Heart left ventricle (tissue), 13 donors: Measurements from ENCODE around the gene POTEH.
"Not testable (repeated sequence)": the region's sequence is repeated elsewhere in the genome, so short reads cannot be mapped to it uniquely, and the experiment has no call there.

Experiments
- POLR2A ChIP-seq, 2 donors: fragments of 450-650 bp; IDR thresholded peaks; one replicate each; pipeline ENCODE4 v1.6.1; 2017; ENCODE audit warnings: antibody characterized with exemption in 2 of 2, mild to moderate bottlenecking in 2 of 2, moderate library complexity in 2 of 2
- TF ChIP-seq, protein P1 (sequence below), 12 donors: fragments of 200-600 bp; sonication (generic) in 4 of 12; IDR thresholded peaks; one replicate each; pipeline versions ENCODE4 v1.5.0 to v1.8.0; 2018 to 2022; ENCODE audit warnings: antibody characterized with exemption in 12 of 12, mild to moderate bottlenecking in 5 of 12
- donor health status: ischemic (EF 13 %, LVEDD 7.1; RV severe dilation, severe dysfunction).
- donor health status: DM: no; HTN: yes; CAD: no.
- donor health status: DM: no; HTN: no; CAD: no.
- donor health status: ischemic (EF 25% LVEDD 6.9; RV normal size, moderate dysfunction).
- donor health status: ischemic (EF 25% LVEDD 5.7; RV mildly dilated, moderate dysfunction).
- donor health status: ischemic (EF 35%, LVEDD 5.7; RV mildly dilated, moderate dysfunction).
- donor health status: nonischemic (EF 11% LVEDD 7.7; RV severe dilation, severe dysfunction).
- donor health status: DM: yes; HTN: yes; CAD: no.
- donor health status: PGD.
- donor health status: ischemic (EF 29% LVEDD 5.4; RV normal size, mild dysfunction).
- donor health status: nonischemic (EF 23%, LVEDD 6.1; RV moderate dilation, normal function).

DNA sequence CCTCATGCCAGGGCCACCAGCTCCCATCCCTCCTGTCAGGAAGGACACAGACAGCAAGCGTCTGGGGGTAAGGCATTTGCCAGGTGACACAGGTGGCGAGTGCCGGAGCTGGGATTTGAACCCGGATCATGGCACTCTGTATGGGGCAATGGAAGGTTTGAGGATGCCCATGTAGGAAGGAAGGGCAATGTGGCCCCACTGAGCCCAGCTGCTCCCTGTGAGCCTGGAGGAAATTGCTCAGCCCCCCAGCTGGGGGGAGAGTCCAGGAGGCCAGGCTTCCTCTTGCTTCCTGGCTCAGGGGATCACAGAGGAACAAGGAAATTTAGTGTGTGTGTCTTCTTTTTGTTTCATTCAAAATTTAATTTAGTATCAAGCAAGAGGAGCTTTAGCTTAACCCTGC lies 2.1 kb upstream of the POTEH start:
- TF ChIP-seq, protein P1, sequence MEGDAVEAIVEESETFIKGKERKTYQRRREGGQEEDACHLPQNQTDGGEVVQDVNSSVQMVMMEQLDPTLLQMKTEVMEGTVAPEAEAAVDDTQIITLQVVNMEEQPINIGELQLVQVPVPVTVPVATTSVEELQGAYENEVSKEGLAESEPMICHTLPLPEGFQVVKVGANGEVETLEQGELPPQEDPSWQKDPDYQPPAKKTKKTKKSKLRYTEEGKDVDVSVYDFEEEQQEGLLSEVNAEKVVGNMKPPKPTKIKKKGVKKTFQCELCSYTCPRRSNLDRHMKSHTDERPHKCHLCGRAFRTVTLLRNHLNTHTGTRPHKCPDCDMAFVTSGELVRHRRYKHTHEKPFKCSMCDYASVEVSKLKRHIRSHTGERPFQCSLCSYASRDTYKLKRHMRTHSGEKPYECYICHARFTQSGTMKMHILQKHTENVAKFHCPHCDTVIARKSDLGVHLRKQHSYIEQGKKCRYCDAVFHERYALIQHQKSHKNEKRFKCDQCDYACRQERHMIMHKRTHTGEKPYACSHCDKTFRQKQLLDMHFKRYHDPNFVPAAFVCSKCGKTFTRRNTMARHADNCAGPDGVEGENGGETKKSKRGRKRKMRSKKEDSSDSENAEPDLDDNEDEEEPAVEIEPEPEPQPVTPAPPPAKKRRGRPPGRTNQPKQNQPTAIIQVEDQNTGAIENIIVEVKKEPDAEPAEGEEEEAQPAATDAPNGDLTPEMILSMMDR (IDR thresholded peaks at IDR 0.05), result not testable (repeated sequence)
- TF ChIP-seq POLR2A (IDR thresholded peaks at IDR 0.05), result not testable (repeated sequence)
